Measurements from ENCODE around the gene RABGAP1L. TPM values are rescaled to one million over a fixed set of nuclear protein-coding genes. Genes with fewer than 3 reads are reported as not detected.

Gene RABGAP1L
- polyA plus RNA-seq, 3 donors: 35.2 to 75.3 (median 63.3) TPM

DNA sequence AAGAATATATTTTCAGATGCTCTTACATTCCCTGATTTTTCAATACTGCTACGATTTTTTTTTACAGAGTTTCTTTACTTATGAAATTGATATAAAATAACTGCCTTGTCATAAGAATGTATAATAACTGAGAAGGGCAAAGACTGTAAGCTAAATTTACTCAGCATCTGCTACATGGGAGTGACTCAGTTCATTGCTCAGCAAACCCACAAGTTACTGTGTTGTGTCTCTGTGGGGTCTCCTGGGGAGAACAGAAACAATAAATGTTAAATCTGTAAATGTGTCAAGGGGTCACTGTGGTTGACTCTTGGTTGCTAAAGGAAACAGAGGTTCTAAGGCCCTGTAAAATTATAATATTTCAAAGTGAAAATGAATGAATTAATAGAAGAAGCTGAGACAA lies 630.1 kb downstream of the RABGAP1L start:
- H3K9ac ChIP-seq (ENCODE audit: insufficient read depth, low read length, poor library complexity, severe bottlenecking): no peak overlapping the region
- H2AFZ ChIP-seq (ENCODE audit: insufficient read depth, low read depth, low read length, poor library complexity, severe bottlenecking): no peak overlapping the region
- Mint-ChIP-seq H3K36me3 (no peaks in the 10 kb centered on the region), H3K4me1 (peaks cover 26% of the 10 kb centered on the region), H3K9me3 (no peaks in the 10 kb centered on the region), H3K4me3 (no peak overlapping the region), H3K27ac (no peak overlapping the region), H3K27me3 (ENCODE audit: low read depth in 3 of 3) (no peaks in the 10 kb centered on the region)
- H3K27me3 ChIP-seq (ENCODE audit: control insufficient read depth in 2 of 2, insufficient read depth in 2 of 2, low read length in 2 of 2): no peaks in the 10 kb centered on the region
- H3K36me3 ChIP-seq (replicated peaks in 1 of 2; ENCODE audit: control insufficient read depth in 1 of 2, insufficient read depth in 2 of 2, low read length in 2 of 2): no peaks in the 10 kb centered on the region
- no peak overlapping the region for H3K27ac ChIP-seq (ENCODE audit: low read depth in 1 of 2, low read length in 2 of 2)
- no peak overlapping the region for H3K4me3 ChIP-seq (replicated peaks in 1 of 3; ENCODE audit: low read depth in 2 of 3, low read length in 3 of 3)
- no CpG with 5 or more reads among the region's 1 CpG for WGBS (ENCODE audit: insufficient coverage)
- no peak for DNase-seq
- peaks cover 16 to 18% of the 10 kb centered on the region in 2 donors for H3K4me1 ChIP-seq (ENCODE audit: control insufficient read depth in 1 of 2, insufficient read depth in 2 of 2, low read length in 2 of 2)
- H3K4me2 ChIP-seq (replicated peaks; ENCODE audit: extremely low read depth, low read length, poor library complexity, severe bottlenecking): no peak overlapping the region
- H3K9me3 ChIP-seq (replicated peaks in 1 of 2; ENCODE audit: control insufficient read depth in 1 of 2, insufficient read depth in 1 of 2, low read length in 2 of 2): no peaks in the 10 kb centered on the region
- TF ChIP-seq, protein P1, sequence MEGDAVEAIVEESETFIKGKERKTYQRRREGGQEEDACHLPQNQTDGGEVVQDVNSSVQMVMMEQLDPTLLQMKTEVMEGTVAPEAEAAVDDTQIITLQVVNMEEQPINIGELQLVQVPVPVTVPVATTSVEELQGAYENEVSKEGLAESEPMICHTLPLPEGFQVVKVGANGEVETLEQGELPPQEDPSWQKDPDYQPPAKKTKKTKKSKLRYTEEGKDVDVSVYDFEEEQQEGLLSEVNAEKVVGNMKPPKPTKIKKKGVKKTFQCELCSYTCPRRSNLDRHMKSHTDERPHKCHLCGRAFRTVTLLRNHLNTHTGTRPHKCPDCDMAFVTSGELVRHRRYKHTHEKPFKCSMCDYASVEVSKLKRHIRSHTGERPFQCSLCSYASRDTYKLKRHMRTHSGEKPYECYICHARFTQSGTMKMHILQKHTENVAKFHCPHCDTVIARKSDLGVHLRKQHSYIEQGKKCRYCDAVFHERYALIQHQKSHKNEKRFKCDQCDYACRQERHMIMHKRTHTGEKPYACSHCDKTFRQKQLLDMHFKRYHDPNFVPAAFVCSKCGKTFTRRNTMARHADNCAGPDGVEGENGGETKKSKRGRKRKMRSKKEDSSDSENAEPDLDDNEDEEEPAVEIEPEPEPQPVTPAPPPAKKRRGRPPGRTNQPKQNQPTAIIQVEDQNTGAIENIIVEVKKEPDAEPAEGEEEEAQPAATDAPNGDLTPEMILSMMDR (IDR thresholded peaks at IDR 0.05): no peak
- H4K20me1 ChIP-seq (ENCODE audit: insufficient read depth, low read length): no peaks in the 10 kb centered on the region
- no peaks in the 10 kb centered on the region for H3K79me2 ChIP-seq (ENCODE audit: insufficient read depth, low read length)
- intact Hi-C loops (cut with micrococcal nuclease): no loop called here

DNA sequence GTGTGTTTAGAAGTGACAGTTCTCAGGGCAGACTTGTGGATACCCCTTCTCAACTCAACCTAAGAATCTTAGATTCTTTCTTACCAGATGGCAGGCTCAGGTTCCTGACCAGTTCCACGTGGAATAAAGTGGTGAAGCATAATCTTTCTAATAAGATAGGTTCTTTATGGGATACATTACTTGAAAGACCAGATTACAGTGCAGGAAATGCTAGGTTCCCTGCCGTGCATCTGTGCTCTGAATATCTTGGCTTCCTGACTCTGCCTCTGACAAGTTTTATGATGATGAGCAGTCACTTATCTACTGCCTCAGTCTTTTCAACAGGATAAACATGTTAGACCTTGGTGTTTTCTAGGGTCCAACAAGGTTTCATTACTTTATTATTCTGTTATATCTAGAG lies 632.5 kb downstream of the RABGAP1L start:
- H3K4me3 ChIP-seq (replicated peaks in 1 of 3; ENCODE audit: low read depth in 2 of 3, low read length in 3 of 3): no peak overlapping the region
- no peak overlapping the region for H3K4me2 ChIP-seq (replicated peaks; ENCODE audit: extremely low read depth, low read length, poor library complexity, severe bottlenecking)
- no peak overlapping the region for H3K9ac ChIP-seq (ENCODE audit: insufficient read depth, low read length, poor library complexity, severe bottlenecking)
- Mint-ChIP-seq H3K4me1 (peaks cover 26% of the 10 kb centered on the region), H3K27ac (no peak overlapping the region), H3K4me3 (no peak overlapping the region), H3K27me3 (ENCODE audit: low read depth in 3 of 3) (peaks cover 0 to 3% (median 0%) of the 10 kb centered on the region in 3 donors), H3K36me3 (no peaks in the 10 kb centered on the region), H3K9me3 (no peaks in the 10 kb centered on the region)
- TF ChIP-seq, protein P1 (IDR thresholded peaks at IDR 0.05): no peak
- no peaks in the 10 kb centered on the region for H3K79me2 ChIP-seq (ENCODE audit: insufficient read depth, low read length)
- DNase-seq: no peak
- WGBS (ENCODE audit: insufficient coverage): 0% methylated on average over 1 of the region's 2 CpGs
- no peaks in the 10 kb centered on the region for H3K36me3 ChIP-seq (replicated peaks in 1 of 2; ENCODE audit: control insufficient read depth in 1 of 2, insufficient read depth in 2 of 2, low read length in 2 of 2)
- no peaks in the 10 kb centered on the region for H3K9me3 ChIP-seq (replicated peaks in 1 of 2; ENCODE audit: control insufficient read depth in 1 of 2, insufficient read depth in 1 of 2, low read length in 2 of 2)
- intact Hi-C loops (cut with micrococcal nuclease): no loop called here
- no peak overlapping the region for H2AFZ ChIP-seq (ENCODE audit: insufficient read depth, low read depth, low read length, poor library complexity, severe bottlenecking)
- no peaks in the 10 kb centered on the region for H4K20me1 ChIP-seq (ENCODE audit: insufficient read depth, low read length)
- H3K27me3 ChIP-seq (ENCODE audit: control insufficient read depth in 2 of 2, insufficient read depth in 2 of 2, low read length in 2 of 2): no peaks in the 10 kb centered on the region
- no peak overlapping the region for H3K27ac ChIP-seq (ENCODE audit: low read depth in 1 of 2, low read length in 2 of 2)
- H3K4me1 ChIP-seq (ENCODE audit: control insufficient read depth in 1 of 2, insufficient read depth in 2 of 2, low read length in 2 of 2): peaks cover 16 to 18% of the 10 kb centered on the region in 2 donors

Data from CD14-positive monocyte (primary cell).